Hematopoietic multipotent progenitor cell treated with erythropoietin and hydrocortisone succinate and interleukin-3 and kit ligand, for 15 days (in vitro differentiated cells): ENCODE results near the gene S100A10.

Experiments used
- DNase-seq: peaks from one replicate; pipeline ENCODE4 v3.0.0-alpha.2; 2015; ENCODE audit warnings: low spot score

Gene S100A10

DNA sequence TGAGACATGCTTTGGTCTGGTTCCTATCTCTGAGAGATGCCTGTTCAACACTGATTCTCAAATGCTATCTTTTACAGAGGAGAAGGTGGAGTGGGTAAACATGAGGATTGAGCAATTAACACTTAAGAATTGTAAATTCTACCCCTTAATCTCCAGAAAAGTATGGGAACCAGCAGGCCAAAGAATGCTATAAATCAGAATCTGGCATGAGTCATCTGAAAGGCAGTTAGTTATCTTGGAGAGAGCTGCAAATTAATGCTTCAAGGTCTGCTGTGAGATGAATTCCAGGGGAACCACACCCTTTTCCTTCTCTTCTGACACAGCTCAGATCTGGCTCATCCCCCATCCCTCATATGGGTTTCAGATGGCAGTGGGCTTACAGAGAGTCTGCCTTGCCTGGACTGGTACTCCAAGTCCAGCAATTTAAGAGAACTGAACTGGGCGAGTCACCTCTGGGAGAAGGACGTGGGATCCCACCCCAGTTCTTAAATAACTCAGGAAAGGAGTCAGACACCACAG, 5.2 kb downstream of the S100A10 start:
- no peak for DNase-seq

DNA sequence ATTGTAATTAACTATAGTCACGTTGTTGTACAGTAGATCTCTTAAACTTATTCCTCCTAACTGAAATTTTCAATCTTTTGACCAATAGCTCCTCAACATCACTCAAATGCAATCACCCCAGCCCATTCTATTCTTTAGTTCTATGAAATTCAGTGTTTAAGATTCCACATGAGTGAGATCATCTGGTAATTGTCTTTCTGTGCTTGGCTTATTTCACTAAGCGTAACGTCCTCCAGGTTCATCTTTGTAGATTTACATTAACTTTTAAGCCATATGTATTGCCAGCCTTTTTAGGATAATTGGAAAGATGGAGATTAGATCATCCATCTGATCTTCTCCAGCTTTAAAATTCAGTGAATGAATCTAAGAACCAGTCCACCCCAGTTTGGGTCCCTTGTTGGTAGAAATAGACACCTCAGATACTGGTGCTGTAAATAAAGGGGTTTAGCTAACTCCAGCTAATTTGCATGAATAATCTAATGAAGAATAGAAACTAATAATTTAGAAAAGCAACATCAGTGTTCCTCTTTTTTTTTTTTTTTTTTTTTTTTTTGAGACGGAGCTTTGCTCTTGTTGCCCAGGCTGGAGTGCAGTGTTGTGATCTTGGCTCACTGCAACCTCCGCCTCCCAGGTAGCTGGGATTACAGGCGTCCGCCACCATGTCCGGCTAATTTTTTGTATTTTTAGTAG, 7.0 kb downstream of the S100A10 start:
- no peak for DNase-seq

GRCh38 chr1:151985768-151986167, 7.9 kb downstream of the S100A10 start:
- no peak for DNase-seq

DNA sequence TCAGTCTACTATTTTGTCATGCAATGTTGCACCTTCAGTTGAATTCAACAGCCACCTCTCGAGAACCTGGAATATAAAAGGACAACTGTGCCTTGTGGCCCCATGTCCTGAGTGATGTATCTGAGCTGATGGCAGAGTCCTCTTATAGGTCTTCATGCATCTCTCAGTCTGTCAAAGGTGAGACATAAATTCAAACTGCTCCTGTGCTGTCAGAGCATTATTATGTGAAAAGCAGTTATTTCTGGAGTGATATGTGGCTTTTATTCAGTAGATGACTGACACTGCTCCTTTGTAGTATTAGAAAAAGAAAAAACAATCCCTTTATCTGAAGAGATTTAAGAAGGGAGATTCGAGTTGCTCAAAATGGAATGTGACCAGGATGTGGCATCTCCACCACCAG, 8.4 kb downstream of the S100A10 start:
- DNase-seq: no peak

GRCh38 chr1:151984313-151984956, 9.2 kb downstream of the S100A10 start:
- DNase-seq: no peak

DNA sequence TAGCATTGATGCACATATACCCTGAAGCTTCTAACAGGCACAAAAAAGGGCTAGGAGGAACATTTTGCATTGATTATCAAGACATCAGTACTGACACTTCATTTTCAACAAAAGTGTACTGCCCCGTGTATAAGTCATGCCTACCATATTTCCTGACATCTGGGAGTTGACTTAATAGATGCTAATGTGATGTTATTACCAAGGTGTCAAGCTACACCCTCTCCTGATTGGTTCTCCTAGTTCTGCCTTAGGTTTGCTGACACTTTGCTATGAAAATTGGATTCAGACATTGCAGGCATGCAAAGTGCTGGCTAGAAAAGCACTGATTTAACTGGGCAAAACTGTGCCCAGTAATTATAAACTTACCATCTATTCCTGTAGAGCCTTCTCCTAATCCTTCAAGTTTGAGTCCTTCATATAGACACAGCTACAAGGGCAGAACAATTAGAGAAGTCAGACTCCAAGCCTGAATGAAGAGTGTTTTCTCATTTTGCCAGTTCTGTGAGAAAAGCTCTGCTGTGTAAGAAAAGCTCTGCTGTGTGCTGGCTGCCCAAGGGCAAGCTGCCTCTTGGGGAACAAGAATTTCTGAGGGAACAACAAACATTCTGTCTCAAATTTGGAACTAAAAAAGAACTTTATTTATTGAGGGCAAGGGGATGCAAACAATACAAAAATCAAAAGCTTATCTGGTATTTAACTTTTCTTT, 11.2 kb downstream of the S100A10 start:
- no peak for DNase-seq

DNA sequence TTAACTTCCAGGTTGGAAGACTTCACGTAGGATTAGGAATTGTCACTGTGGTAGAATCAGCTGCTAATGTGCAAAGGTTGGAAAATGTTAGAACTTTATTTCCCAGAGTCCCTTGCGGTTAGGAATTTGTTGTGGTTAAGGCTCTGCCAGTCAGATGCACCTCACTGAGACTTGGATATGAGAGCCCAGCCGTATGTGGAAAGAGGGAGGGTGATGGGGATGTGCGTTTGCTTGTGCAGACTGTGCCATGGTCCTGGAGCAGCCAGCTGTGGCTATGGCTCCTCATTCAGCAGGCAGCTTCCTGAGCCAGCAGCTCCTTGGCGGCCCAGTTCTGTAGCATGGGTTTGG, 12.5 kb downstream of the S100A10 start:
- no peak for DNase-seq

DNA sequence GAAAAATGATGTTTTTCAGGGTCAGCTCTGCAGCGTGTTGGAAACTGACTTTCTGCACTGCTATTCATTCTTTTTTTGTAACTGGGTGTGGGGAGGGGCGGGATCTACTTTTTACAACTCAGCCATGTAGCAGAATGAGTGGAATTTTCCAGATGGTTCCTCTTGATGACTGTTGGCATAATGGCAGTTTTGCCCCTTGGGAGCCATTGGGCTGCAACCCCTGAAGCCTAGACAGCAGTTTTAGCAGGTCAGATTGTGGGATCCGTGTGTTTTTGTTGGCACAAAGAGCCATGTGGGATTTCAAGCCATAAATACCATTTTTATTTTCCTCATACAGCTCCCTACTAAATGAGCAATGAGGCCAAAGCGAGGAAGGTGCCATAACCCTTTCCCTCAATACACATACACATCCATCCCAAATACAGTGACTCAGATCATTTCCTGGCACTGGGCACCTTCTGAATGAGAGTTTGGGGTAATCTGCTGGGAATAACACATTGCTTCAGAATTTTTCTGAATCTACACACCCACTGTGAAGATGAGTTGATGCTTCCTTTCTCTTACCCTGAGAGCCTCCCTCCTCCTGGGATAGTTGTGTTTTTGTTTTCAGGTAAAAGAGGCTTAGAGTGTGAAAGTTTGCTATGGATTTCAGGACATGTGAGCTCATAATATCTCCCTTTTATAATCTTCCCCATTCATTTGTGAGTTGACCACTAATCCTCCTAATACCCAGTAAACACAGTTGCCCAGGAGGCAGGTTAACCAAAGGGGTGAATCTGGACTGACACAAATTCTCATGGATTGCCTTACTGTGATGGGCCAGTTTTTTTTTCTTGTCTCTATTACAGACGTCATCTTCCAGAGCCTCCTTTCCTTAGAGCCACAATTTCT, 13.1 kb downstream of the S100A10 start:
- no peak for DNase-seq

GRCh38 chr1:151978922-151979321, 14.7 kb downstream of the S100A10 start:
- DNase-seq: no peak

DNA sequence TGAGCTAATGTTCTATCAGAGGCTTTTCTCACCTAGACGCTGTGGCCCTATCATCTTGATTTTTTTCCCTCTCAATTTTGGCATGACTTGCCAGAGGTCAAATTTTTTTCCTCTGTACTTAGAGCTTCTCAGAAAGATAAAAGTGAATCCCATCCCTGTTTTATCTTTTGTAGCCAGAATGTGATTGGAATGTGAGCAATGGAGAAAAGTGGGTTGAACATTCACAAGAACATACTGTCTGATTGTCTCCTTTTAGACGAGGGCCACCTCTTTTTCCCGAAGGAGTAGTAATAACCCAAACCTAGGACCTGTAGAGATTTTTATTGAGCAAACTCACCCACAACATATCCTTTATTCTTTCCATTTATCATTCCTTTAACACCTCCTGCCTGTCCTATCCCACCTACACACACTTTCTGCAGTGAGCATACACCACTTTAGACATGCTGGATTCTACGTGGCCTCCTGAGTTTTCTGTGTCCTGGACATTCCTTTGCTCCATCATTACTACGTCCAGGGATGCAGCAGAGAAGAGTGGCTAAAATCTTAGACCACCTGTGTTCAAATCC, 15.9 kb downstream of the S100A10 start:
- DNase-seq: no peak

- peak; percentile 53 for DNase-seq
Measured at GRCh38 chr1:151976858-151977257, 16.8 kb downstream of the S100A10 start.

- DNase-seq: peak; percentile 87
Measured at GRCh38 chr1:151976015-151976343, 17.7 kb downstream of the S100A10 start.

DNA sequence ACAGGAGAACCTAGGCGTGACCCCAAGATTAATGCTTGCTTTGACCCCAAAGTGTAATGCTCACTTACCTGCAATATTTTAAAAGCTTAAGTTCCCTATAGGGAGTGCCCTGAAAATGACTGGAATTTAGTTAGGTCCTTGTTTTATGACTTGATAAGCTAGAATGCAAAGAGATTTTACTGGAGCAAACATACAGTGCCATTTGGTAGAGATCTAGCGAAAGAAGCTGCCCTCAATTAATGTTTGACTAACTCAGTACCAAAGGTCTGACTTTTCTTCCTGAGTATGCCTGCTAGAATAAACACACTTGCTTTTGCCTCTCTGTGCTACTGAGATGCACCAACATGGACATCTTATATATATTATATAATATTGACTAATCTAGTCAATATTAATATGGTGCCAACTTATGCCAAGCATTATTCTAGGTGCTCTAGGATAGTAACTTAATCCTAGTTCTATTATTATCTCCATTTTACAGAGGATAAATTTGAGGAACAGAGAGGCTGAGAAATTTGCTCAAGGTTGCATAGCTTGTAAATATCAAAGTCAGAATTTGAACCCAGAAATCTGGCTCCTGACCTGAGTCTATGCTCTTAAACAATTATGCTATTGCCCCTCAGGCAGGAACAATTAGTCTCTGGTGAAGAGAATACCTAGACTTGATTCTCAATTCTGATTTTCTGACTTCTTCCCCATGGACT, 18.2 kb downstream of the S100A10 start:
- no peak for DNase-seq

- peak; percentile 92 for DNase-seq
Measured at GRCh38 chr1:151972542-151973248, 21.0 kb downstream of the S100A10 start.

- DNase-seq: no peak
Measured at GRCh38 chr1:151970626-151971025, 23.0 kb downstream of the S100A10 start.

GRCh38 chr1:151970128-151970527, 23.5 kb downstream of the S100A10 start:
- no peak for DNase-seq

GRCh38 chr1:151968791-151969399, 24.8 kb downstream of the S100A10 start:
- no peak for DNase-seq

DNA sequence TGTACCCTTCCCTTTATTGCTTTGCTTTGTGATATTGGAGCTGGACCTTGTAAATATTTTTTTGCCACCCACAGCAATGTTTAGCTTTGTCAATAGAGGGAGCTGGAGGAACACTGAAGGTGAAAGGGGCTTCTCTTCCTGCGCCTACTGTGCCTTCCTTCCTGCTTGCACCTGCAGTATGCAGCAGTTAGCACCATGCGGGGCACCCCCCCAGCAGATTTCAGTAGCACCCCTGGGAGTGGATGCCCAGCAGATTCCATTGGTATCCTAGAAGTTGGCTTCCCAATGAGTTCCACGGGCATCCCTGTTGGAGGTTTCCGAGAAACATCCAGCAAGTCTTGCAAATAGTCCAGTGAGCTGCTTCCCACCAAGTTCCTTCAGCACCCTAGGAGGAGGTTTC, 25.6 kb downstream of the S100A10 start:
- peak; percentile 83 for DNase-seq

- DNase-seq: no peak
Measured at GRCh38 chr1:151967091-151967490, 26.6 kb downstream of the S100A10 start.

GRCh38 chr1:151966061-151966460, 27.6 kb downstream of the S100A10 start:
- DNase-seq: no peak
